ENCODE measurements around the gene BRCA1. TPM values are rescaled to one million over a fixed set of nuclear protein-coding genes. Genes with fewer than 3 reads are reported as not detected.
"Not testable (repeated sequence)": the region's sequence is repeated elsewhere in the genome, so short reads cannot be mapped to it uniquely, and the experiment has no call there.

BRCA1 gene
- total RNA-seq, 3 donors from 2014 or later, result 8.8 to 17.4 (median 10.3) TPM

GRCh38 chr17:43135454-43135819 is 10.3 kb upstream of the BRCA1 start:
- no peak for TF ChIP-seq CTCF (IDR thresholded peaks at IDR 0.05)
- H3K4me1 ChIP-seq (ENCODE audit: low read depth), result no peaks in the 10 kb centered on the region
- H3K9me3 ChIP-seq, result no peaks in the 10 kb centered on the region
- intact Hi-C loops (cut with DNase I, micrococcal nuclease), result no loop called here
- ATAC-seq, result no peak
- H3K4me3 ChIP-seq, result no peak overlapping the region
- no peaks in the 10 kb centered on the region for H3K36me3 ChIP-seq (ENCODE audit: low read depth)
- DNase-seq, result no peak

GRCh38 chr17:43134774-43135453 is 9.8 kb upstream of the BRCA1 start:
- TF ChIP-seq CTCF (IDR thresholded peaks at IDR 0.05), result no peak
- Histone ChIP-seq H3K9me3 (no peaks in the 10 kb centered on the region), H3K4me1 (ENCODE audit: low read depth) (no peaks in the 10 kb centered on the region), H3K4me3 (no peak overlapping the region), H3K36me3 (ENCODE audit: low read depth) (no peaks in the 10 kb centered on the region)
- no peak for DNase-seq
- no peak for ATAC-seq
- intact Hi-C loops (cut with DNase I, micrococcal nuclease), result no loop called here

DNA sequence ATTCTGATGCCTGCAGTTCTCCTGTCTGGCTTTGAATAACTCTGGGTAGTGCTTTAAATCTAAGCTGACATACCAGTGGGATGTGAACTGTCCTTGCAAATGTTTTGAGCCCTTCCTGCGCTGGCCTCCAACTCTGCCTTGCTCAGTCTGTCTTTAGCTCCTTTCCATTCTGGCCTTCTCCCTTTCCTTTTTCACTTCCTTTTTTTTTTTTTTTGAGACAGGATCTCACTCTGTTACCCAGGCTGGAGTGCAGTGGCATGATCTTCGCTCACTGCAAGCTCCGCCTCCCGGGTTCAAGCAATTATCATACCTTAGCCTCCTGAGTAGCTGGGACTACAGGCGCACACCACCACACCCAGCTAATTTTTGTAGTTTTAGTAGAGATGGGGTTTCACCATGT is 8.3 kb upstream of the BRCA1 start:
- ATAC-seq; H3K9me3 ChIP-seq; H3K4me3 ChIP-seq; H3K4me1 ChIP-seq (ENCODE audit: low read depth); H3K36me3 ChIP-seq (ENCODE audit: low read depth); DNase-seq; intact Hi-C loops (cut with DNase I, micrococcal nuclease): not testable (repeated sequence)

GRCh38 chr17:43132117-43132516 is 7.0 kb upstream of the BRCA1 start:
- no peaks in the 10 kb centered on the region for H3K36me3 ChIP-seq (ENCODE audit: low read depth)

DNA sequence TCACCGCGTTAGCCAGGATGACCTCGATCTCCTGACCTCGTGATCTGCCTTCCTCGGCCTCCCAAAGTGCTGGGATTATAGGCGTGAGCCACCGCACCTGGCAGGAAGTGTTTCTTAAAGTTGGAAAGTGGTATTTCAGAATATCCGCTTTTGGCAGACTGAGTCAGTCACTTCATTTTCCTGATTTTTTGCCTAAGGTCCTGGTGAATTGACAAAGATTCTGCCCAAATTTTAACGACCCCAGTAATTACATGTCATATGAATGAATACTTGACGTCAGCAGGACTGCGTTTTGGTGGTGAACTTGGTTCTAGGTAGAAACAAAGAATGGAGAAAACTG is 4.5 kb upstream of the BRCA1 start:
- TF ChIP-seq CTCF (IDR thresholded peaks at IDR 0.05), result no peak
- Histone ChIP-seq H3K4me3 (no peak overlapping the region), H3K4me1 (ENCODE audit: low read depth) (peaks cover 9% of the 10 kb centered on the region), H3K36me3 (ENCODE audit: low read depth) (peaks cover 5% of the 10 kb centered on the region), H3K9me3 (no peaks in the 10 kb centered on the region)
- no peak for ATAC-seq
- intact Hi-C loops (cut with DNase I, micrococcal nuclease), result no loop called here
- no peak for DNase-seq

More at GRCh38 chr17:43132117-43132516, 7.0 kb upstream of the BRCA1 start:
- H3K4me3 ChIP-seq, result no peak overlapping the region
- DNase-seq (no peak), ATAC-seq (no peak)
- H3K9me3 ChIP-seq, result no peaks in the 10 kb centered on the region
- intact Hi-C loops (cut with DNase I, micrococcal nuclease), result no loop called here
- no peaks in the 10 kb centered on the region for H3K4me1 ChIP-seq (ENCODE audit: low read depth)
- TF ChIP-seq CTCF (IDR thresholded peaks at IDR 0.05), result no peak

DNA sequence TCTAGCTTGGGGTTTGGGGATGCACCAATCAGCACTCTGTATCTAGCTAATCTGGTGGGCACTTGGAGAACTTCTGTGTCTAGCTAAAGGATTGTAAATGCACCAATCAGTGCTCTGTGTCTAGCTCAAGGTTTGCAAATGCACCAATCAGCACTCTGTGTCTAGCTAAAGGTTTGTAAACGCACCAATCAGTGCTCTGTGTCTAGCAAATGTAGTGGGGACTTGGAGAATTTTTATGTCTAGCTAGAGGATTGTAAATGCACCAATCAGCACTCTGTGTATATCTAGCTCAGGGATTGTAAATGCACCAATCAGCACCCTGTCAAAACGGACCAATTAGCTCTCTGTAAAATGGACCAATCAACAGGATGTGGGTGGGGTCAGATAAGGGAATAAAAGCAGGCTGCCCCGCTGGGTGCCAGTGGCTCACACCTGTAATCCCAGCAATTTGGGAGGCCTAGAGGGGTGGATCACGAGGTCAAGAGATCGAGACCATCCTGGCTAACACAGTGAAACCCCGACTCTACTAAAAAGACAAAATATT is 2.2 kb upstream of the BRCA1 start:
- peaks cover 15% of the 10 kb centered on the region for H3K4me1 ChIP-seq (ENCODE audit: low read depth)
- DNase-seq; intact Hi-C loops (cut with DNase I, micrococcal nuclease); H3K4me3 ChIP-seq; ATAC-seq; H3K36me3 ChIP-seq (ENCODE audit: low read depth); H3K9me3 ChIP-seq: not testable (repeated sequence)

- no peak for ATAC-seq
- Histone ChIP-seq H3K36me3 (ENCODE audit: low read depth) (peaks cover 5% of the 10 kb centered on the region), H3K4me1 (ENCODE audit: low read depth) (peaks cover 15% of the 10 kb centered on the region), H3K9me3 (no peaks in the 10 kb centered on the region), H3K4me3 (no peak overlapping the region)
- intact Hi-C loops (cut with DNase I, micrococcal nuclease), result no loop called here
- no peak for TF ChIP-seq CTCF (IDR thresholded peaks at IDR 0.05)
- DNase-seq, result peak in 2 of 3 donors; percentile 43 to 56
These were observed 1.7 kb upstream of the BRCA1 start for GRCh38 chr17:43126911-43127290.

All from mucosa of descending colon (tissue), 3 donors.